Myocyte (in vitro differentiated cells): ENCODE measurements around the gene TMED1. TPM values are rescaled to one million over a fixed set of nuclear protein-coding genes. Genes with fewer than 3 reads are reported as not detected.

Experiments used
- DNase-seq: peaks from one replicate; pipeline ENCODE4 v3.0.0-alpha.2; 2012; ENCODE audit warnings: low read depth
- microRNA-seq: library from miRNA; unstranded; fragments of <30 nt; microRNA quantifications from one replicate; pipeline ENCODE4, GENCODE V29; 2016
- total RNA-seq: library from RNA; depleted of rRNA; stranded (reverse); fragments of >200 nt; gene quantifications from 2 replicates; pipeline ENCODE4 v1.2.3, GENCODE V29; 2014

Gene TMED1
- total RNA-seq, 1 donor from 2014 or later: 84.8 TPM

- no peak for DNase-seq
Observed at GRCh38 chr19:10811391-10812111, 24.5 kb downstream of the TMED1 start.

- DNase-seq: no peak
Observed at GRCh38 chr19:10809651-10810285, 26.2 kb downstream of the TMED1 start.

DNA sequence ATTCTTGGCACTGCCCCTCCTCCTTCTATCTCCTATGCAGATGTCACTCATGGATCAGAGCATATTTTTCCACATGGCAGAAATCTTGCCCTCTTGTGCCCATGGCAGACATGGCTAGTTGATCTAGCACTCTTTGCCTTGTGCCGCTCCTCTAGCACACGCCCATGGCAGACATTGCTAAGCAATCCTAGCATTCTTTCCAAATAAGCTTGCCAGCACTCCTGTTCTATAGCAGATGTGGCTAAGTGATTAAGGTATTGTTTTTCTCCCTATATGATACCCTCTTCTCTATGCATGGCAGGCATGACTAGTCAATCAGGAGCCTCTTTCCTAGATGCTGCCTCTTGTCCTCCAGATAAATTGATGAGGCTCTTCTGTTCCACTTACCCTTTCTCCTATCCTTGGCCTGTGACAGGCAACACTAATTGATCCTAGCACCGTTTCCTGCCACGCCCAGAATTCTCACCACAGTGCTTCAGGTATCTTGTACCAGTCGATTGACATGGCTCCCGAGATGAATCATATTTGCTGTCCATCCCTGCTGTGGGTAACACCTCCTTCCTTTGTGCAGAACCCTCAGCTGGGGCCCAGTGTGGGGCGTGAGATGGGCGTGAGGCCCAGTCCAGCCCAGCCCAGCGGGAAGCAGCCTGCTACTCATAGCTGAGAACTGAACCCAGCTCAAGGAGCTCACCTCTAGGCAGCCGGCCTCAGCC lies 26.9 kb downstream of the TMED1 start:
- DNase-seq: no peak

- no peak for DNase-seq
Observed at GRCh38 chr19:10805758-10806247, 30.2 kb downstream of the TMED1 start.

GRCh38 chr19:10805065-10805757 lies 30.8 kb downstream of the TMED1 start:
- DNase-seq: peak; percentile 54

DNA sequence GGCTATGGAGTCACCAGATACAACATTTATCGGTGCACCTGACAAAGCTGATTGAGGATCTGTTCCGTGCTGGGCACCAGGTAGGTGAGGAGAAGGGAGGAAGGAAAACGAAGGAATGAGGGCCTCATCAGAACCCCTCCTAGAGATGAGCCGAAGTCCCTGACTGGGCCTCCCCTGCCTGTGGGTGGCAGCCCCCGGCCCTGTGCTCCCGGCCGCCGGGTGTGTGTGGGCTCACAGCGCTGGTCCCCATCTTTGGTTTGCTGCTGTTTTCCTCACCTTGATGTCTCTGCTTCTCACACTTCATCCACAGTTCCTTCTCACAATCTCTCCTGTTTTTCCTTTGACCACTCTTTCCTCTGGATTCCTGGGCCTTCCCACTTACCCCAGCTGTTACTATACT lies 32.8 kb downstream of the TMED1 start:
- DNase-seq: no peak

- DNase-seq: no peak
Observed at GRCh38 chr19:10802479-10802878, 33.5 kb downstream of the TMED1 start.

- DNase-seq: no peak
Observed at GRCh38 chr19:10800488-10800887, 35.5 kb downstream of the TMED1 start.

GRCh38 chr19:10797541-10798256 lies 38.3 kb downstream of the TMED1 start:
- DNase-seq: peak; percentile 51

GRCh38 chr19:10797078-10797477 lies 38.9 kb downstream of the TMED1 start:
- DNase-seq: no peak

GRCh38 chr19:10796653-10797052 lies 39.4 kb downstream of the TMED1 start:
- DNase-seq: no peak

DNA sequence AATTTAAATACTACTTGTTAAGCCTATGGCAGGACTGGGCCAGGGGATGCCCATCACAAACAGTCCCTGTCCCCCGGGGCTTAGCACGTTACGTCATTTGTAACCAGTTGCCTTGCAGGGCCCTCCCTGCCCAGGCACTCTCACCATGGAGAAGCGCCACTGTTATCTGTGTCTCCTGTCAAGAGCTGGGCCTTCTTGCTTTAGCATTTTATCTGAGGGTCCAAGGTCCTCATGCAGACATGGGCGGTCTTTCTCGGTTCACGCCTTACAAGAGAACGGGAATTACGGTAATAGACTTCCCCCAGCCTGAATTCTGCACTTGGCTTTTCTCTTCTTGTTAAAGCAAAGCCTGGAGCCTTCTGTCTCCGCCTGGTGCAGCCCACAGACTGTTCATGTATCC lies 46.1 kb downstream of the TMED1 start:
- no peak for DNase-seq

- DNase-seq: no peak
Observed at GRCh38 chr19:10788146-10788545, 47.9 kb downstream of the TMED1 start.

DNA sequence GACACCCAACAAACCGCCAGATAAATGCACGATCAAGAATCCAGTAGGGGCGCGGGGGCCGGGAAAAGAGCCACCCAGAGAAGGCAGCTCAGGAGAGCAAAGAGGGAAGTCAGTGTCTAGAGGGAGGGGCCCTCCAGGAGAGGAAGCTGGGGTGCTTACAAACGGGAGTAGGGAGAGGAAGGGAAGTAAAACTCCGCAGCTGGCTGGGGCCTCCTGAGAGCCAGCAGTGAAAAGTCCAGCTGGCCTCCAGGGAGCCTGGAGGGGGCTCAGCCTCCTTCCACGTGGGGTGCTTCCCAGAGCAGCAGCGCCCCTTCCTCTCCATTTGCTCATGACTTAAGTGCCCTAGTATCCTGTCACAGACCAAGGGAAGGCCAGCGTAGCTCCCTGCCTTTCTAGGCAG lies 51.8 kb downstream of the TMED1 start:
- DNase-seq: no peak

DNA sequence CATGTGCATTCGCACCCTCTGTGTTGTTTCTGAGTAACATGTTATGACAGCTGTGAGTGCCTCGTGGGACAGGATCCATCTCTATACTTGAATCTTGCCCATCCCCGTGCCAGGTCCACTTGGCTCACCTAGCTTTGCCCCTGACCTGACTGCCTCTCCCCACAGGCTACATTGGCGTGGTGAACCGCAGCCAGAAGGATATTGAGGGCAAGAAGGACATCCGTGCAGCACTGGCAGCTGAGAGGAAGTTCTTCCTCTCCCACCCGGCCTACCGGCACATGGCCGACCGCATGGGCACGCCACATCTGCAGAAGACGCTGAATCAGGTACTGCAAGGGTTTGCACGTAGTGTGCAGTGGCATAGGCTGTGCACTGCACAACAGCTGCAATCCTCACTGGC lies 53.2 kb downstream of the TMED1 start:
- DNase-seq: no peak

Small RNA genes within 50 kb of the gene (microRNA-seq; reads per million reads assigned to microRNA genes)
- not detected for gene MIR199A1
- not detected for gene MIR6793

Other genes with a start within 250 kb of the TMED1 start
- 1.6 TPM in 1 of 2 replicates, not detected in the other for gene AP1M2, start 248.9 kb downstream of the TMED1 start, total RNA-seq
- gene SLC44A2, start 210.7 kb downstream of the TMED1 start, total RNA-seq: 81.9 and 100 TPM in 2 replicates
- 94.6 and 116 TPM in 2 replicates for gene ILF3, start 181.9 kb downstream of the TMED1 start, total RNA-seq
- 40.5 and 43.1 TPM in 2 replicates for gene QTRT1, start 134.8 kb downstream of the TMED1 start, total RNA-seq
- 64.8 and 71.8 TPM in 2 replicates for gene DNM2, start 118.1 kb downstream of the TMED1 start, total RNA-seq
- gene C19orf38, start 12.2 kb upstream of the TMED1 start, total RNA-seq: 0.21 and 1.1 TPM in 2 replicates
- 37.1 and 42.6 TPM in 2 replicates for gene CARM1, start 35.3 kb upstream of the TMED1 start, total RNA-seq
- 50.4 and 57.9 TPM in 2 replicates for gene YIPF2, start 92.4 kb upstream of the TMED1 start, total RNA-seq
- 33.8 and 44.3 TPM in 2 replicates for gene TIMM29, start 92.6 kb upstream of the TMED1 start, total RNA-seq
- gene SMARCA4, start 124.8 kb upstream of the TMED1 start, total RNA-seq: 80.2 and 89.3 TPM in 2 replicates